Measurements from ENCODE around the gene CSF3.
"Not testable (repeated sequence)": the region's sequence is repeated elsewhere in the genome, so short reads cannot be mapped to it uniquely, and the experiment has no call there.

CSF3 gene

DNA sequence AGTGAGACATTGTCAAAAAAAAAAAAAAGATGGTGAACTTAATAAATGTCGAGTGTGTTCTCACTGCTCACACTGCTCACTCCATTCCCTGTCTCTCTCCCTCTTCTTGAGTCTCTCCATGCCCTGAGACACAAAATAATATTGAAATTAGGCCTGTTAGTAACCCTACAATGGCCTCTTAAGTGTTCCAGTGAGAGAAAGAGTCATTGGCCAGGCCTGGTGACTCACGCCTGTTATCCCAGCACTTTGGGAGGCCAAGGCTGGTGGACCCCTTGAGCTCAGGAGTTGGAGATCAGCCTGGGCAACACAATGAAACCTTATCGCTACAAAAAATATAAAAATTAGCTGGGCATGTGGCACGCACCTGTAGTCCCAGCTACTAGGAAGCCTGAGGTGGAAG is 16.2 kb upstream of the CSF3 start:
- Histone ChIP-seq H3K36me3 (ENCODE audit: control insufficient read depth, insufficient read depth, low read length) (peaks cover 26% of the 10 kb centered on the region), H3K27me3 (replicated peaks; ENCODE audit: control insufficient read depth, insufficient read depth, low read length) (no peaks in the 10 kb centered on the region), H3K4me3 (replicated peaks; ENCODE audit: low read depth, low read length) (no peak overlapping the region)
- TF ChIP-seq, protein P1, sequence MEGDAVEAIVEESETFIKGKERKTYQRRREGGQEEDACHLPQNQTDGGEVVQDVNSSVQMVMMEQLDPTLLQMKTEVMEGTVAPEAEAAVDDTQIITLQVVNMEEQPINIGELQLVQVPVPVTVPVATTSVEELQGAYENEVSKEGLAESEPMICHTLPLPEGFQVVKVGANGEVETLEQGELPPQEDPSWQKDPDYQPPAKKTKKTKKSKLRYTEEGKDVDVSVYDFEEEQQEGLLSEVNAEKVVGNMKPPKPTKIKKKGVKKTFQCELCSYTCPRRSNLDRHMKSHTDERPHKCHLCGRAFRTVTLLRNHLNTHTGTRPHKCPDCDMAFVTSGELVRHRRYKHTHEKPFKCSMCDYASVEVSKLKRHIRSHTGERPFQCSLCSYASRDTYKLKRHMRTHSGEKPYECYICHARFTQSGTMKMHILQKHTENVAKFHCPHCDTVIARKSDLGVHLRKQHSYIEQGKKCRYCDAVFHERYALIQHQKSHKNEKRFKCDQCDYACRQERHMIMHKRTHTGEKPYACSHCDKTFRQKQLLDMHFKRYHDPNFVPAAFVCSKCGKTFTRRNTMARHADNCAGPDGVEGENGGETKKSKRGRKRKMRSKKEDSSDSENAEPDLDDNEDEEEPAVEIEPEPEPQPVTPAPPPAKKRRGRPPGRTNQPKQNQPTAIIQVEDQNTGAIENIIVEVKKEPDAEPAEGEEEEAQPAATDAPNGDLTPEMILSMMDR (IDR thresholded peaks at IDR 0.05; ENCODE audit: insufficient read depth, low read length, poor library complexity, severe bottlenecking), result no peak
- no peak for DNase-seq (ENCODE audit: extremely low read depth, insufficient read length)

DNA sequence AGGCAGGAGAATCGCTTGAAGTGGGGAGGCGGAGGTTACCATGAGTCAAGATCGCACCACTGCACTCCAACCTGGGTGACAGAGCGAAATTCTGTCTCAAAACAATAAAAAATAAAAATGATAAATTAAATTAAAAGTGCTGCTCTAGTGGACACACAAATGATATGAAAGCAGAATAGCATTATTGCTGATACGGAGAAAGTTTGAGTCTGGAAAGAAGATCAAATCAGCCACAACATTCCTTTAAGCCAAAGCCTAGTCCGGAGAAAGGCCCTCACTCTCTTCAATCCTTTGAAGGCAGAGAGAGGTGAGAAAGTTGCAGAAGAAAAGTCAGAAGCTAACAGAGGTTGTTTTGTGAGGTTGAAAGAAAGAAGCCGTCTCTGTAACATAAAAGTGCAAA is 15.1 kb upstream of the CSF3 start:
- TF ChIP-seq, protein P1 (IDR thresholded peaks at IDR 0.05; ENCODE audit: insufficient read depth, low read length, poor library complexity, severe bottlenecking), result no peak
- Histone ChIP-seq H3K4me3 (replicated peaks; ENCODE audit: low read depth, low read length) (no peak overlapping the region), H3K27me3 (replicated peaks; ENCODE audit: control insufficient read depth, insufficient read depth, low read length) (no peaks in the 10 kb centered on the region), H3K36me3 (ENCODE audit: control insufficient read depth, insufficient read depth, low read length) (peaks cover 16% of the 10 kb centered on the region)
- no peak for DNase-seq (ENCODE audit: extremely low read depth, insufficient read length)

DNA sequence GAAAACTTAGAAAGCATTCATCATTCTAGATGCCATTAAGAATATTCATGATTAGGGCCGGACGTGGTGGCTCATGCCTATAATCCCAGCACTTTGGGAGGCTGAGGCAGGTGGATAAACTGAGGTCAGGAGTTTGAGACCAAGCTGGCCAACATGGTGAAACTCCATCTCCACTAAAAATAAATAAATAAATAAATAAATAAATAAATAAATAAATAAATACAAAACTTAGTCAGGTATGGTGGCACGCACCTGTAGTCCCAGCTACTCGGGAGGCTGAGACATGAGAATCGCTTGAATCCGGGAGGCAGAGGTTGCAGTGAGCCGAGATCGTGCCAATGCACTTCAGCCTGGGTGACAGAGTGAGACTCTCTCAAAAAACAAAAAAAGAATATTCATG is 13.9 kb upstream of the CSF3 start:
- H3K27me3 ChIP-seq (replicated peaks; ENCODE audit: control insufficient read depth, insufficient read depth, low read length); H3K36me3 ChIP-seq (ENCODE audit: control insufficient read depth, insufficient read depth, low read length); H3K4me3 ChIP-seq (replicated peaks; ENCODE audit: low read depth, low read length); DNase-seq (ENCODE audit: extremely low read depth, insufficient read length): not testable (repeated sequence)

DNA sequence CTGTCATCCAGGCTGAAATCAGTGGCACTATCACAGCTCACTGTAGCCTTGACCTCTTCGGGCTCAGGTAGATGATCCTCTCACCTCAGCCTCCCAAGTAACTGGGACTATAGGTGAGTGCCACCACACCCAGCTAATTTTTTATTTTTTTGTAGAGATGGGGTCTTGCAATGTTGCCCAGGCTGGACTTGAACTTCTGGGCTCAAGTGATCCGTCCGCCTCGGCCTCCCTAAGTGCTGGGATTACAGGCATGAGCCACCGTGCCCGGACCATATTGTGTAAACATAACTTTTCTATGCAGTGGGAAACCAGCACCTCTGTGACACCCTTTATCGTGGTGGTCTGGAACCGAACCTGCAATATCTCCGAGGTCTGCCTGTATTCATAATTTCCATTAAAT is 11.2 kb upstream of the CSF3 start:
- DNase-seq (ENCODE audit: extremely low read depth, insufficient read length), result no peak
- Histone ChIP-seq H3K36me3 (ENCODE audit: control insufficient read depth, insufficient read depth, low read length) (no peaks in the 10 kb centered on the region), H3K27me3 (replicated peaks; ENCODE audit: control insufficient read depth, insufficient read depth, low read length) (no peaks in the 10 kb centered on the region), H3K4me3 (replicated peaks; ENCODE audit: low read depth, low read length) (no peak overlapping the region)
- TF ChIP-seq, protein P1 (IDR thresholded peaks at IDR 0.05; ENCODE audit: insufficient read depth, low read length, poor library complexity, severe bottlenecking), result no peak

DNA sequence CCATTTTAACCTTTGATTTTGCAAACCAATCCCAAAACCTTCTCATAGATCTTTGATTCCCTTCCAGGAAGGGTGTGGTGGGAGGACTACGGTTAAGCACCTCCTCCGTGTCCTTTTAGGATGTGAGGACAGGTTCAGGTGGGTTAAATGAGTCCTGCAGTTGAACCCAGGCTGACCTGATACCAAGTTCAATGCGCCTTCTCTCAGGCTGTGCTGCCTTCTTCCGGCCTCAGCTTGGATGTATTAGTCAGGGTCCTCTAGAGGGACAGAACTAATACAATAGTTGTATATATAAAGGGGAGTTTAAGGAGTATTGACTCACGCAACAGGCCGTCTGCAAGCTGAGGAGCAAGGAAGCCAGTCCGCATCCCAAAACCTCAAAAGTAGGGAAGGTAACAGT is 10.5 kb upstream of the CSF3 start:
- Histone ChIP-seq H3K4me3 (replicated peaks; ENCODE audit: low read depth, low read length) (no peak overlapping the region), H3K36me3 (ENCODE audit: control insufficient read depth, insufficient read depth, low read length) (no peaks in the 10 kb centered on the region), H3K27me3 (replicated peaks; ENCODE audit: control insufficient read depth, insufficient read depth, low read length) (no peaks in the 10 kb centered on the region)
- TF ChIP-seq, protein P1 (IDR thresholded peaks at IDR 0.05; ENCODE audit: insufficient read depth, low read length, poor library complexity, severe bottlenecking), result no peak
- no peak for DNase-seq (ENCODE audit: extremely low read depth, insufficient read length)

DNA sequence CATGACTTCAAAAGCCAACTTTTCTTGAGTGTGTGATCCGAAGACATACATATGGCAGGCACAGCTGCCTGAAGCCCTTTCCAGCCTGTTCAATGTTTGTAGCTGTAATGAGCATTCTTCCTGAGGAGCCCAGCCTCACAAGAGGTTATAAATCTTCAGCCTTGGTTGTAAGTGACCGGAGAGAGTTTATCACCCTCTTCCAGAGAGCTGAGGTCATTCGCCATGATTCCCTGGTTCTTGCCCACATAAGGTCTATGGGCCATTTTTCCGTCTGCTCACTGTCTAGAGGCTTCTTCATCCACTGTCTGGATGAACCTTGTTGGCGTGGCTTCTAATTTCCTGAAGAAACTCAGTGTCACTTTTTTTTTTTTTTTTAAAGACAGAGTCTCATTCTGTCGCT is 9.7 kb upstream of the CSF3 start:
- no peak for DNase-seq (ENCODE audit: extremely low read depth, insufficient read length)
- H3K27me3 ChIP-seq (replicated peaks; ENCODE audit: control insufficient read depth, insufficient read depth, low read length), result no peaks in the 10 kb centered on the region
- no peaks in the 10 kb centered on the region for H3K36me3 ChIP-seq (ENCODE audit: control insufficient read depth, insufficient read depth, low read length)
- no peak overlapping the region for H3K4me3 ChIP-seq (replicated peaks; ENCODE audit: low read depth, low read length)
- TF ChIP-seq, protein P1 (IDR thresholded peaks at IDR 0.05; ENCODE audit: insufficient read depth, low read length, poor library complexity, severe bottlenecking), result no peak

DNA sequence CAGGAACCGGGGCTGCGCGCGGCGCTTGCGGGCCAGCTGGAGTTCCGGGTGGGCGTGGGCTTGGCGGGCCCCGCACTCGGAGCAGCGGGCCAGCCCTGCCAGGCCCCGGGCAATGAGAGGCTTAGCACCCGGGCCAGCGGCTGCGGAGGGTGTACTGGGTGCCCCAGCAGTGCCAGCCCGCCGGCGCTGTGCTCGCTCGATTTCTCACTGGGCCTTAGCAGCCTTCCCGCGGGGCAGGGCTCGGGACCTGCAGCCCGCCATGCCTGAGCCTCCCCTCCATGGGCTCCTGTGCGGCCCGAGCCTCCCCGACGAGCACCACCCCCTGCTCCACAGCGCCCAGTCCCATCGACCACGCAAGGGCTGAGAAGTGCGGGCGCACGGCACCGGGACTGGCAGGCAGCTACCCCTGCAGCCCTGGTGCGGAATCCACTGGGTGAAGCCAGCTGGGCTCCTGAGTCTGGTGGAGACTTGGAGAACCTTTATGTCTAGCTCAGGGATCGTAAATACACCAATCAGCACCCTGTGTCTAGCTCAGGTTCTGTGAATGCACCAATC is 4.2 kb upstream of the CSF3 start:
- not testable (repeated sequence) for H3K36me3 ChIP-seq (ENCODE audit: control insufficient read depth, insufficient read depth, low read length); H3K4me3 ChIP-seq (replicated peaks; ENCODE audit: low read depth, low read length)

DNA sequence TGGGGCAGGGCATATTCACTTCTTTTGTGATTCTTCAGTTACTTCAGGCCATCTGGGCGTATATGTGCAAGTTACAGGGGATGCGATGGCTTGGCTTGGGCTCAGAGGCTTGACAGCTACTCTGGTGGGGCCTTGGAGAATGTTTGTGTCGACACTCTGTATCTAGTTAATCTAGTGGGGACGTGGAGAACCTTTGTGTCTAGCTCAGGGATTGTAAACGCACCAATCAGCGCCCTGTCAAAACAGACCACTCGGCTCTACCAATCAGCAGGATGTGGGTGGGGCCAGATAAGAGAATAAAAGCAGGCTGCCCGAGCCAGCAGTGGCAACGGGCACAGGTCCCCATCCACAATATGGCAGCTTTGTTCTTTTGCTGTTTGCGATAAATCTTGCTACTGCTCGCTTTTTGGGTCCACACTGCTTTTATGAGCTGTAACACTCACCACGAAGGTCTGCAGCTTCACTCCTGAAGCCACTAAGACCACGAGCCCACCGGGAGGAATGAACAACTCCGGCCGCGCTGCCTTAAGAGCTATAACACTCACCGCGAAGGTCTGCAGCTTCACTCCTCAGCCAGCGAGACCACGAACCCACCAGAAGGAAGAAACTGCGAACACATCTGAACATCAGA is 3.1 kb upstream of the CSF3 start:
- not testable (repeated sequence) for H3K27me3 ChIP-seq (replicated peaks; ENCODE audit: control insufficient read depth, insufficient read depth, low read length); DNase-seq (ENCODE audit: extremely low read depth, insufficient read length); H3K4me3 ChIP-seq (replicated peaks; ENCODE audit: low read depth, low read length); H3K36me3 ChIP-seq (ENCODE audit: control insufficient read depth, insufficient read depth, low read length)

More for the DNA sequence above, 4.2 kb upstream of the CSF3 start:
- H3K27me3 ChIP-seq (replicated peaks; ENCODE audit: control insufficient read depth, insufficient read depth, low read length); DNase-seq (ENCODE audit: extremely low read depth, insufficient read length): not testable (repeated sequence)

Measured in GM06990 (cell line).